H1 (cell line): Measurements from ENCODE around the gene ANAPC15. TPM values are rescaled to one million over a fixed set of nuclear protein-coding genes. Genes with fewer than 3 reads are reported as not detected.

Experiments
- CTCF ChIA-PET: fragments of 300-600 bp; sonication (Branson Sonifier 250); formaldehyde crosslinking; loops from one replicate; lab custom pipeline; 2021; ENCODE audit not compliant: partially characterized antibody; lab: Charles Lee
- POLR2A ChIA-PET: fragments of 300-600 bp; sonication (Branson Sonifier 250); formaldehyde crosslinking; loops from one replicate; lab custom pipeline; 2021; ENCODE audit warnings: inconsistent platforms; ENCODE audit not compliant: partially characterized antibody; lab: Charles Lee
- DNase-seq, 2 experiments: peaks; one replicate each; pipeline versions ENCODE4 v3.0.0 to v3.0.0-alpha.2; 2010 to 2022; ENCODE audit warnings: low spot score in 2 of 2, low read depth in 1 of 2, mixed read lengths in 1 of 2
- FAIRE-seq: peaks from 2 replicates; lab custom pipeline; 2011; peaks lifted over from hg19 to GRCh38; lab: Jason Lieb, UNC
- H2AFZ ChIP-seq: 2 replicates; pipeline ENCODE4 v1.8.1; 2012; ENCODE audit warnings: low read length, inconsistent platforms
- H2AK5ac ChIP-seq: 2 replicates; pipeline ENCODE4 v1.6.1; 2013; ENCODE audit warnings: low read depth, low read length
- H2BK120ac ChIP-seq: replicated peaks from 2 replicates; pipeline ENCODE3; 2013; ENCODE audit warnings: low read depth, low read length, inconsistent platforms
- H2BK12ac ChIP-seq: 2 replicates; pipeline ENCODE4 v1.6.1; 2013; ENCODE audit warnings: low read depth, low read length
- H2BK15ac ChIP-seq: 2 replicates; pipeline ENCODE4 v1.6.1; 2013; ENCODE audit warnings: low read length
- H2BK20ac ChIP-seq: 2 replicates; pipeline ENCODE4 v1.6.1; 2013; ENCODE audit warnings: low read length
- H2BK5ac ChIP-seq: 2 replicates; pipeline ENCODE4 v1.6.1; 2013; ENCODE audit warnings: low read depth, low read length
- H3K14ac ChIP-seq: 2 replicates; pipeline ENCODE4 v1.6.1; 2013; ENCODE audit warnings: inconsistent platforms; ENCODE audit not compliant: insufficient read length
- H3K18ac ChIP-seq: 2 replicates; pipeline ENCODE4 v1.6.1; 2013; ENCODE audit warnings: low read length; ENCODE audit errors: extremely low read depth
- H3K23ac ChIP-seq: 2 replicates; pipeline ENCODE4 v1.6.1; 2013; ENCODE audit warnings: inconsistent platforms; ENCODE audit not compliant: insufficient read length
- H3K23me2 ChIP-seq: 2 replicates; pipeline ENCODE4 v1.6.1; 2013; ENCODE audit warnings: low read depth, low read length
- H3K27ac ChIP-seq: 2 replicates; pipeline ENCODE4 v1.6.1; 2011; ENCODE audit warnings: low read depth, low read length, inconsistent platforms
- H3K27me3 ChIP-seq, 4 experiments: replicated peaks in 1 of 4; 1 replicate in 1 of 4; 2 replicates in 3 of 4; pipeline versions ENCODE4 v1.6.1 to v1.8.1; 2011 to 2013; ENCODE audit warnings: low read length in 3 of 4, mild to moderate bottlenecking in 3 of 4, inconsistent platforms in 2 of 4, mixed read lengths in 2 of 4, moderate library complexity in 1 of 4; ENCODE audit not compliant: control insufficient read depth in 3 of 4, insufficient read depth in 3 of 4; ENCODE audit errors: extremely low read depth in 1 of 4
- H3K36me3 ChIP-seq, 4 experiments: 2 replicates each; pipeline versions ENCODE4 v1.6.1 to v1.8.1; 2011 to 2013; ENCODE audit warnings: mild to moderate bottlenecking in 4 of 4, low read length in 3 of 4, moderate library complexity in 2 of 4, control low read depth in 1 of 4, inconsistent platforms in 1 of 4; ENCODE audit not compliant: insufficient read depth in 4 of 4, control insufficient read depth in 2 of 4
- H3K4ac ChIP-seq: replicated peaks from 2 replicates; pipeline ENCODE3; 2013; ENCODE audit warnings: low read length, low read depth, mixed read lengths, inconsistent platforms; ENCODE audit not compliant: insufficient read length
- H3K4me1 ChIP-seq, 4 experiments: replicated peaks in 1 of 4; 1 replicate in 1 of 4; 2 replicates in 3 of 4; pipeline versions ENCODE4 v1.6.1 to v1.8.1; 2011 to 2013; ENCODE audit warnings: low read length in 3 of 4, inconsistent platforms in 2 of 4, mixed read lengths in 1 of 4; ENCODE audit not compliant: insufficient read depth in 4 of 4, control insufficient read depth in 3 of 4
- H3K4me2 ChIP-seq, 2 experiments: 2 replicates each; pipeline versions ENCODE4 v1.6.1 to v1.8.1; 2011 to 2013; ENCODE audit warnings: low read depth in 2 of 2, low read length in 2 of 2, control low read depth in 1 of 2, inconsistent platforms in 1 of 2, mild to moderate bottlenecking in 1 of 2; ENCODE audit not compliant: insufficient read depth in 1 of 2
- H3K4me3 ChIP-seq, 4 experiments: fragments of 200-600, 300-600 bp in 1 of 4; sonication (generic), shearing (Covaris generic), sonication (Bioruptor Twin) in 1 of 4; 2 replicates each; pipeline versions ENCODE4 v1.5.1 to v1.8.1; 2011 to 2016; ENCODE audit warnings: low read length in 4 of 4, low read depth in 3 of 4, control low read depth in 2 of 4, inconsistent platforms in 2 of 4, mild to moderate bottlenecking in 2 of 4, mixed read lengths in 1 of 4, moderate library complexity in 1 of 4; ENCODE audit not compliant: insufficient read depth in 2 of 4; ENCODE audit errors: extremely low read depth in 1 of 4
- H3K56ac ChIP-seq: replicated peaks from 2 replicates; pipeline ENCODE3; 2013; ENCODE audit warnings: low read depth, mild to moderate bottlenecking, mixed read lengths, low read length, inconsistent platforms; ENCODE audit not compliant: insufficient read length
- H3K79me1 ChIP-seq: 2 replicates; pipeline ENCODE4 v1.6.1; 2013; ENCODE audit warnings: low read depth, low read length, control low read depth
- H3K79me2 ChIP-seq, 2 experiments: 2 replicates each; pipeline versions ENCODE4 v1.6.1 to v1.8.1; 2012 to 2013; ENCODE audit warnings: low read length in 2 of 2, mild to moderate bottlenecking in 2 of 2, inconsistent platforms in 1 of 2; ENCODE audit not compliant: insufficient read depth in 2 of 2, control insufficient read depth in 1 of 2
- H3K9ac ChIP-seq, 4 experiments: replicated peaks in 1 of 4; 1 replicate in 1 of 4; 2 replicates in 3 of 4; pipeline versions ENCODE4 v1.6.1 to v1.8.1; 2011 to 2013; ENCODE audit warnings: low read depth in 3 of 4, low read length in 3 of 4, control low read depth in 2 of 4, mild to moderate bottlenecking in 2 of 4, moderate library complexity in 2 of 4, inconsistent platforms in 1 of 4; ENCODE audit errors: extremely low read depth in 1 of 4
- H3K9me3 ChIP-seq, 2 experiments: 2 replicates each; pipeline versions ENCODE4 v1.6.1 to v1.8.1; 2012 to 2013; ENCODE audit warnings: mild to moderate bottlenecking in 2 of 2, moderate library complexity in 2 of 2, control low read depth in 1 of 2, inconsistent platforms in 1 of 2, low read depth in 1 of 2, low read length in 1 of 2, mixed read lengths in 1 of 2; ENCODE audit not compliant: insufficient read depth in 2 of 2
- H4K20me1 ChIP-seq, 2 experiments: replicated peaks in 1 of 2; 2 replicates each; pipeline versions ENCODE3 to v1.8.1; 2011 to 2013; ENCODE audit warnings: inconsistent platforms in 2 of 2, low read length in 2 of 2, mild to moderate bottlenecking in 1 of 2; ENCODE audit not compliant: insufficient read depth in 2 of 2, control insufficient read depth in 1 of 2
- H4K5ac ChIP-seq: 2 replicates; pipeline ENCODE4 v1.6.1; 2013; ENCODE audit warnings: low read length, low read depth, mixed read lengths, inconsistent platforms; ENCODE audit not compliant: insufficient read length
- H4K8ac ChIP-seq: 2 replicates; pipeline ENCODE4 v1.8.0; 2013; ENCODE audit warnings: mild to moderate bottlenecking, moderate library complexity, low read length, inconsistent platforms; ENCODE audit not compliant: insufficient read depth; ENCODE audit errors: extremely low read depth
- H4K91ac ChIP-seq: replicated peaks from 2 replicates; pipeline ENCODE3; 2013; ENCODE audit warnings: low read length, mixed read lengths, inconsistent platforms; ENCODE audit not compliant: insufficient read length
- ATF2 ChIP-seq: IDR thresholded peaks from 2 replicates; pipeline ENCODE4 v1.6.1; 2012; ENCODE audit warnings: low read length, inconsistent platforms
- BCL11A ChIP-seq, 2 experiments: IDR thresholded peaks; one replicate each; pipeline ENCODE4 v1.6.1; 2011; ENCODE audit warnings: low read depth in 2 of 2, low read length in 2 of 2, mild to moderate bottlenecking in 2 of 2
- E2F6 ChIP-seq: IDR thresholded peaks from 2 replicates; pipeline ENCODE4 v1.6.1; 2012; ENCODE audit warnings: inconsistent platforms
- EP300 ChIP-seq, 2 experiments: IDR thresholded peaks; 1 replicate in 1 of 2; 2 replicates in 1 of 2; pipeline ENCODE4 v1.6.1; 2011 to 2012; ENCODE audit warnings: low read depth in 2 of 2, low read length in 2 of 2, mild to moderate bottlenecking in 2 of 2, borderline replicate concordance in 1 of 2, inconsistent platforms in 1 of 2, moderate library complexity in 1 of 2
- HDAC6 ChIP-seq: IDR thresholded peaks from one replicate; pipeline ENCODE4 v1.7.1; 2012; ENCODE audit warnings: low read depth, mild to moderate bottlenecking, inconsistent platforms, low read length, moderate library complexity
- RBBP5 ChIP-seq: IDR thresholded peaks from 2 replicates; pipeline ENCODE4 v1.7.1; 2012; ENCODE audit warnings: low read depth, mild to moderate bottlenecking, inconsistent platforms, low read length, moderate library complexity, borderline replicate concordance
- RXRA ChIP-seq: IDR thresholded peaks from 2 replicates; pipeline ENCODE4 v1.6.1; 2011; ENCODE audit warnings: low read depth, mild to moderate bottlenecking, low read length, moderate library complexity; ENCODE audit not compliant: insufficient read depth
- SIN3A ChIP-seq, 2 experiments: IDR thresholded peaks in 1 of 2; conservative IDR thresholded peaks in 1 of 2; 2 replicates each; pipeline ENCODE4 v1.6.1; 2011 to 2012; ENCODE audit warnings: low read length in 2 of 2, improper control_type of control experiment in 1 of 2, low read depth in 1 of 2, mild to moderate bottlenecking in 1 of 2
- SP1 ChIP-seq: IDR thresholded peaks from 2 replicates; pipeline ENCODE4 v1.6.1; 2011; ENCODE audit warnings: low read depth, low read length
- TAF1 ChIP-seq: IDR thresholded peaks from 2 replicates; pipeline ENCODE4 v1.6.1; 2011; ENCODE audit warnings: mild to moderate bottlenecking, low read depth, low read length
- YY1 ChIP-seq: IDR thresholded peaks from 2 replicates; pipeline ENCODE4 v1.6.1; 2011; ENCODE audit warnings: low read depth, mild to moderate bottlenecking, low read length
- WGBS, 2 experiments: shearing (Covaris generic) in 1 of 2; methylation state at CpG; one replicate each; pipeline versions ENCODE4 v1.1.6 to v1.1.7; 2013 to 2015; ENCODE audit warnings: low lambda C conversion rate in 2 of 2, mixed read lengths in 2 of 2, inconsistent platforms in 1 of 2, low coverage in 1 of 2, missing lambda C conversion rate in 1 of 2; ENCODE audit not compliant: insufficient replicate concordance in 2 of 2, insufficient coverage in 1 of 2, insufficient read length in 1 of 2; ENCODE audit errors: extremely low coverage in 1 of 2, missing lambda C conversion rate in 1 of 2; 5-methylcytosine and 5-hydroxymethylcytosine counted together
- polyA plus RNA-seq, 7 experiments: library from polyadenylated mRNA; depleted of rRNA in 3 of 7; stranded (reverse) in 5 of 7; unstranded in 2 of 7; fragments of >200 nt in 5 of 7; fragments of 200-250 nt in 2 of 7; gene quantifications; 1 replicate in 5 of 7; 2 replicates in 1 of 7; 4 replicates in 1 of 7; pipeline versions ENCODE4 v1.2.1 to v1.2.3, GENCODE V29; 2011 to 2013; ENCODE audit warnings: missing spikeins in 2 of 7, mixed read lengths in 2 of 7
- total RNA-seq: library from RNA; stranded (reverse); fragmentation: NEBNext Ultra II Directional; extraction: Animal tissue kit (Norgen Biotek cat#: 25700); gene quantifications from 2 replicates; pipeline ENCODE4 v1.2.1, GENCODE V29; 2021

ANAPC15 gene
- total and polyA plus RNA-seq, 2 of the 8 experiments (the other 6 are each of a cell fraction or from before 2014, with no cell fraction given), result 66.2 to 74.9 TPM

- Histone ChIP-seq H3K27me3 (peaks cover 0 to 9% (median 2%) of the 10 kb centered on the region in 4 experiments; a peak in 6 of 7 replicates), H4K5ac (no peak overlapping the region), H3K18ac (no peak overlapping the region), H3K56ac (no peak overlapping the region), H3K4me3 (no peak overlapping the region), H3K9me3 (no peaks in the 10 kb centered on the region), H4K91ac (no peak overlapping the region), H3K4me2 (no peak overlapping the region), H2BK20ac (no peak overlapping the region), H3K79me2 (no peaks in the 10 kb centered on the region), H4K8ac (no peak overlapping the region), H2BK5ac (no peak overlapping the region), H3K14ac (no peak overlapping the region), H3K23me2 (peaks cover 4% of the 10 kb centered on the region), H3K4ac (no peak overlapping the region), H3K9ac (no peak overlapping the region), H2BK120ac (no peak overlapping the region), H4K20me1 (no peaks in the 10 kb centered on the region), H2BK15ac (no peak overlapping the region), H2AK5ac (no peak overlapping the region), H3K4me1 (peaks cover 0 to 4% (median 0%) of the 10 kb centered on the region in 4 experiments; a peak in 4 of 7 replicates), H3K27ac (no peak overlapping the region), H2AFZ (no peak overlapping the region), H3K36me3 (no peaks in the 10 kb centered on the region; a peak in 2 of 8 replicates), H2BK12ac (no peak overlapping the region), H3K79me1 (no peaks in the 10 kb centered on the region; the same call in 1 of the 2 replicates), H3K23ac (no peak overlapping the region)
- no peak for TF ChIP-seq YY1
- no peak for TF ChIP-seq E2F6
- TF ChIP-seq SIN3A (conservative IDR thresholded peaks at IDR 0.05 in 1 of 2, IDR thresholded peaks at IDR 0.05 in 1 of 2; ENCODE audit: low read depth in 1 of 2, low read length in 2 of 2), result no peak
- no peak for TF ChIP-seq SP1
- TF ChIP-seq RXRA, result no peak
- no peak for TF ChIP-seq ATF2
- TF ChIP-seq BCL11A (IDR thresholded peaks at IDR 0.05; ENCODE audit: low read depth in 2 of 2, low read length in 2 of 2), result no peak
- TF ChIP-seq TAF1, result no peak
- TF ChIP-seq HDAC6, result no peak
- no peak for TF ChIP-seq RBBP5
- TF ChIP-seq EP300 (IDR thresholded peaks at IDR 0.05; ENCODE audit: borderline replicate concordance in 1 of 2, low read depth in 2 of 2, low read length in 2 of 2), result no peak
- 86% methylated on average over 1 of the region's 1 CpG; no CpG with 5 or more reads in 1 of the 2 experiments for WGBS, 2 experiments
- POLR2A ChIA-PET, result no interaction called here
- DNase-seq (no peak), FAIRE-seq (no peak)
- CTCF ChIA-PET, result interaction anchor here (0.6 kb wide), 1 partner anchor 114 kb away, joined by 3 read pairs; no protein-coding TSS in a partner anchor
Observed at GRCh38 chr11:72114570-72114969, 2.1 kb upstream of the ANAPC15 start.
